ENCODE data around the gene OR6K3.

GRCh38 chr1:158717344-158717743, 3.2 kb downstream of the OR6K3 start:
- TF ChIP-seq POLR2A (IDR thresholded peaks at IDR 0.05) (no peak), EP300 (IDR thresholded peaks at IDR 0.05) (no peak)

Data from stomach (tissue), 4 donors.